T-helper 22 cell (primary cell): ENCODE data around the gene NUSAP1.
"Not testable (repeated sequence)": the region's sequence is repeated elsewhere in the genome, so short reads cannot be mapped to it uniquely, and the experiment has no call there.

ENCODE experiments used
- DNase-seq: peaks from one replicate; pipeline ENCODE4 v3.0.0-alpha.2; 2020; ENCODE audit warnings: low read depth

Gene NUSAP1, protein sequence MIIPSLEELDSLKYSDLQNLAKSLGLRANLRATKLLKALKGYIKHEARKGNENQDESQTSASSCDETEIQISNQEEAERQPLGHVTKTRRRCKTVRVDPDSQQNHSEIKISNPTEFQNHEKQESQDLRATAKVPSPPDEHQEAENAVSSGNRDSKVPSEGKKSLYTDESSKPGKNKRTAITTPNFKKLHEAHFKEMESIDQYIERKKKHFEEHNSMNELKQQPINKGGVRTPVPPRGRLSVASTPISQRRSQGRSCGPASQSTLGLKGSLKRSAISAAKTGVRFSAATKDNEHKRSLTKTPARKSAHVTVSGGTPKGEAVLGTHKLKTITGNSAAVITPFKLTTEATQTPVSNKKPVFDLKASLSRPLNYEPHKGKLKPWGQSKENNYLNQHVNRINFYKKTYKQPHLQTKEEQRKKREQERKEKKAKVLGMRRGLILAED

DNA sequence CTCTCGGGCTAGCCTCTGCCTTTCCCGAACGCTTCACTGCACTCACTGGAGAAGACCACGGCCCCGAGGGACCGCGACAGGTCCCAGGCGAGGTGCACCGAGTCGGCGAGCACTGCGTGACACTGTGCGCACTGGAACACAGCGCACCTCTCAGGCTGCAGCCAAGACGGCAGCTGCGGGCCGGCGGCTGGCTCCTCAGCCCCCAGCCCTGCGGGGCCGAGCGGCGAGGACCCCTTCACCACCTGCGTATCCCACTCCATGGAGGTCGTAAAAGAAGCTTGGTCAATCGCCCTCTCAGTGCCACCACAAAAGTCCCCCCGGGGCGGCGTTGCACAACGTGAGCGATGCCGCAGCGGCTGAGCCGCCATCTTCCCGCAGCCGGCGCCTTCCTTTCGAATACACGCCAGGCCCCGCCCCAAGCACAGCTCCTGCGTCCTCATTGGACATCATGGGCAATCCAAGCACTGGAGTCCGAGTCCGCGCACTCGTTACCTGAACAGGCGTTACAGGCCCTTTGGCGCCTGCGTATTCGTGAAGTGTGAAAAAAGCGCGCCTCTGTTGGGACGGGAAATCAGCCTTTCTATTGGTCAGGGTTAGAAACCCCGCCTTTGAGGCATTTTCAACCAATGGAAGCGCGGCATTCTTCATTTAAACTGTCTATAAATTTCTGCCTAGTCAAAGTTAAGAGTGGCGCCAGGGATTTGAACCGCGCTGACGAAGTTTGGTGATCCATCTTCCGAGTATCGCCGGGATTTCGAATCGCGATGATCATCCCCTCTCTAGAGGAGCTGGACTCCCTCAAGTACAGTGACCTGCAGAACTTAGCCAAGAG lies at the start of gene NUSAP1, which contains the start of gene OIP5:
TSS of gene NUSAP1 (plus strand) at position 688 of the 832 bp plus-strand sequence. CDS start at position 765, 77 bp downstream.
TSS of gene OIP5 (minus strand) at position 398 of the 832 bp plus-strand sequence. CDS start at position 368, 30 bp downstream.
- peak; percentile 98 for DNase-seq

DNA sequence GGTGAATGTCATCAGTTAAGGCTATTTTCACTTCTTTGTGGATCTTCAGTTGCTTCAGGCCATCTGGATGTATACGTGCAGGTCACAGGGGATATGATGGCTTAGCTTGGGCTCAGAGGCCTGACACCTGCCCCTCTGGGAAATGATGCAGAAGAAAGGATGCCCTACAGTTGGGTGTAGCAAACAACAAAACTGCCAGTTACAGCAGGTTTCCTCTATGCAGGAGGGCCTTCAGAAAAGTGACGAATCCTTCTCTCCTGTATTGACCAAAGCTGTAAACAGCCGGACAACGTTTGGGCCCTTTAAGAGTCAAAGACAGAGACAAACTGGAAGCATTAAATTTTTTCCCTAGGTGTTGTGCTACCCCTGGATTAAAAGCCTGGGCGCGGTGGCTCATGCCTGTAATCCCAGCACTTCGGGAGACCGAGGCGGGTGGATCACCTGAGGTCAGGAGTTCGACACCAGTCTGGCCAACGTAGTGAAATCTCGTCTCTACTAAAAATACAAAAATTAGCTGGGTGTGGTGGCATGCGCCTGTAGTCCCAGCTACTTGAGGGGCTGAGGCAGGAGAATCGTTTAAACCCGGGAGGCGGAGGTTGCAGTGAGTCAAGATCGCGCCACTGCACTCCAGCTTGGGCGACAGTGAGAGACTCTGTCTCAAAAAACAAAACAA lies 49.6 kb upstream of the NUSAP1 start:
- DNase-seq, result not testable (repeated sequence)

DNA sequence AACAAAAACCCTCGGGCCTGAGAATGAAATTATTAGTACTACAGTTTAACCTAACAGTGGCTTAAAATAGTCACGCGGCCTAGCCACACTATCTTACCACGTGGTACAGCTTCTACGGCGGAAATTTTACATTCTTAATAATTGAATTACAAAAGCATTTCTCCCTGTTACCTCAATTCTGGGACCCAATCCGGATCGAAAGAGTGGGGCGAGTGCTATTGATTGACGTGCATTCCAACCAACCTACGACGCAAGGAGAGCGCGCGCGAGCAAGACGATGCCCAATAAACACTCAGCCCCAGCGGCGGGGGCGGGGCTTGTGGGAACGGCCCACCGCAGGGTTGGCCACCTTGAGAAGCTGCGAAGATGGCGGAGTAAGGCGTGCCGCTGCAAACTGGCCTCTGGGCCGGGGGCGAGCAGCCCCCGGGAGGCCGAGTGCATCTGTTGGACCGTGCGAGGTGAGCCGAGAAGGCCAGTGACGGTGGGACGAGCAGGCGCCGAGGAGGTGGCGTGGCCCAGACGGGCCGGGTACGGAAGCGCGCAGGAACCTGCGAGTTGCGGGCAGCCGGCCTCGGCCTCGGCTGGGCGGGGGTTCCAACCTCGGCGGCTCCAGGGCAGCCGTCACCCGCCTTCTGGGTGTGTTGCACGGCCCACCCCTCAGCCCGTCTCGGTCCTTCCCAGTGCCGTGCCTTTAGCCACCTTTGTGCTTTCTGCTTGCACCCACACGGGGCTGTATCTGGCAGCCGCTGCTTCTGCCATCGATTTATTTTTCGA lies 48.8 kb upstream of the NUSAP1 start:
- peak; percentile 97 for DNase-seq

DNA sequence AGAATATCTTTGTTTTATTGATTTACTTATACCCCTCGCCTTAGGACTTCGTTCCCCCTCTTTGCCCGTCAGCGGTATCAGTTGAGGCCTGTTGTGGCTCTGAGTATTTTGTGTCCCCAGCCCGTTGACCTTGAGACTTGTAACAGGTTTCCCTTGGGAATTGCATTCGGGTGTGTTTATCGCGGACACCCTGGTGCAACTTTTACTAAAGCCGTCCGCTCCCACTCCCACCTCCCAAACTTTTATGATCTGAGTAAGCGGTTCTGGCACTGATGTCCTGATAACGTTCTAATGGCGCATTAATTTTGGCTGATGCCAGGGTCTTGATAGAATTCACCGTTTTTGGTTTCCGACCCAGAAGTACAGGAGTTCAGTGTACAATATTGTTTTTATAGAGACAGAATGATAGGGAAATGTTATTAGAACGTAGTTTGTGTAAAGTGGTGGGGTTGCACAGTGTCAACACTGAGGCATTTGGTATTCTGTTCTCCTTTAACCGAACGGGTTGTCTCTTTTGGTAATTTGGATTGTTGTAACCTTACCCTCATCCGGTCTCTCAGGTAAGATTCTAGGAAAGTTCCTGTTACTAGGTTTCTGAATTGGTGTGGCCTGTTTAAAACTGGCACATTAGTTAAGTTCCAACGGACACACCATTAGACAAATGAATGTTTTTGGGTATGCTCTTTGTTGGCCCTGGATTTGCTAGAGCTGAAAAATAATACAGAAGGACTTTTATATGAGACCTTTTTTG lies 48.1 kb upstream of the NUSAP1 start:
- DNase-seq, result no peak

DNA sequence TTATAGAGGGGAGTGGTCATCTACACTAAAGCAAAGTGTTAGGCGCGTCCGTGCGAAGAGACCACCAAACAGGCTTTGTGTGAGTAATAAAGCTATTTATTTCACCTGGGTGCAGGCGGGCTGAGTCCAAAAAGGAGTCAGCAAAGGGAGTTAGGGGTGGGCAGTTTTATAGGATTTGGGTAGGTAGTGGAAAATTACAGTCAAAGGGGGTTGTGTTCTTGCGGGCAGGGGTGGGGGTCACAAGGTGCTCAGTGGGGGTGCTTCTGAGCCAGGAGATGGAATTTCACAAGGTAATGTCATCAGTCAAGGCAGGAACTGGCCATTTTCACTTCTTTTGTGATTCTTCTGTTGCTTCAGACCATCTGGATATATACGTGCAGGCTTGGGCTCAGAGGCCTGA lies 47.4 kb upstream of the NUSAP1 start:
- DNase-seq, result no peak

DNA sequence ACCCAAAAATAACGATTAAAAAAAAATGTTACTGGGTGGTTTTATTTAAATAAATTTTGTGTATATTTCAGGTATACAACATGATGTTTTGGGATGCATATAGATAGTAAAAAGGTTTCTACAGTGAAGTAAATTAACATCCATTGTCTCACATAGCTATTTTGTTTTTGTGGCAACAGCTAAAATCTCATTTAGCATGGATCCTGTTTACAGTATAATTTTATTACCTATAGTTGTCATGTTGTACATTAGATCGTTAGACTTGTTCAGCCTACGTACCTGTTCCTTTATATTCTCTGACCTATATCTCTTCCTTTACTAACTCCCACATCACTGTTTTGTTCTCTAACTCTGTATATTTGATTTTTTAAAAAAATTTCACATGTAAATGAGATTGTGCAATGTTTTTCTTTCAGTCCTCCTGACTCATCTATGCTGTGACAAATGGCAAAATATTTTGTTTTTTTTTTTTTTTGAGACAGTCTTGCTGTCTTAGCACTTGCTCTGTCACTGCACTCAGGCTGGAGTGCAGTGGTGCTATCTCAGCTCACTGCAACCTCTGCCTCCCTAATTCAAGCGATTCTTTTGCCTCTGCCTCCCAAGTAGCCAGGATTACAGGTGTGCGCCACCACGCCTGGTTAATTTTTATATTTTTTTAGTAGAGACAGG lies 45.9 kb upstream of the NUSAP1 start:
- DNase-seq, result no peak

DNA sequence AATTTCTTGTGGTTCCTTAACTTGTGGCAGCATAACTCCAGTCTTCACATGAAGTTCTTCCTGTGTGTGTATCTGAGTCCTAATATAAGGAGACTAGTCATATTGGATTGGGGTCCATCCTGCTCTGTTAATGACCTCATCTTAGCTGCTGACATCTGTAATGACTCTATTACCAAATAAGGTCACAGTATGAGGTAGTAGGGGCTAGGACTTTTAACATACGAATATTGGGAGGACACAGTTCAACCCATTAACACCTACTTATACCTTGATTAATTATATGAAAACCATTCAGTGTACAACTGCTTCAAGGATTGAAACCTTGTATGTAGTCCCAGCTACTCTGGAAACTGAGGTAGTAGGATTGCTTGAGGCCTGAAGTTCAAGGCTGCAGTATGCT lies 44.2 kb upstream of the NUSAP1 start:
- no peak for DNase-seq

DNA sequence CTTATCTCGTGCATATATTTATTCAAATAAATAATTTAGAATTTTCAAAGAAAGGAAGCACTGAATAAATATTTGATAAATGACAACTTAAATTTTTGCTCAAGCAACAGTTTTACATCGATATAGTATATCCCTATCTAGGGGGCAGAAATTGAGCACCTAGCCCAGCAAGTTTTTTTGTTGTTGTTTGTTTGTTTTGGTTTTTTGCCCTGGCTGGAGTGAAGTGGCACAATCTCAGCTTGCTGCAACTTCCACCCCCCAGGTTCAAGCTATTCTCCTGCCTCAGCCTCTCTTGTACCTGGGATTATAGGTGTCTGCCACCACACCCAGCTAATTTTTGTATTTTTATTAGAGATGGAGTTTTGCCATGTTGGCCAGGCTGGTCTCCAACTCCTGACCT lies 42.7 kb upstream of the NUSAP1 start:
- DNase-seq, result no peak

DNA sequence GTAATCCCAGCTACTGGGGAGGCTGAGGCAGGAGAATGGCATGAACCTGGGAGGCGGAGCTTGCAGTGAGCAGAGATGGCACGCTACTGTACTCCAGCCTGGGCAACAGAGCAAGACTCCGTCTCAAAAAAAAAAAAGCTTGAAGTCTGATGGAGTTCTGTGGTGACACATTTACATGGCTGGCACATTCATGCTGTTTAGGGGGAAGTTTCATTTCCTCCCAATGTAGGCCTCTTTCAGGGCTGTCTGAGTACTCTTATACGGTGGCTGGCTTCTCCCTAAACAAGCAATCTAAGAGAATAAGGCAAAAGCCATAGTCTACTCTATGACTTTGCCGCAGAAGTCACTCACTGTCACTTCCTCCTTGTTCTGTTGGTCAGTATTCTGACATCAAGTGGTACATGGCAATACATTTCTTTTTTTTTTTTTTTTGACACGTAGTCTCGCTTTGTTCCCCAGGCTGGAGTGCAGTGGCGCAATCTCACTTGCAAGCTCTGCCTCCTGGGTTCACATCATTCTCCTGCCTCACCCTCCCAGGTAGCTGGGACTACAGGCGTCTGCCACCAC lies 41.5 kb upstream of the NUSAP1 start:
- no peak for DNase-seq

DNA sequence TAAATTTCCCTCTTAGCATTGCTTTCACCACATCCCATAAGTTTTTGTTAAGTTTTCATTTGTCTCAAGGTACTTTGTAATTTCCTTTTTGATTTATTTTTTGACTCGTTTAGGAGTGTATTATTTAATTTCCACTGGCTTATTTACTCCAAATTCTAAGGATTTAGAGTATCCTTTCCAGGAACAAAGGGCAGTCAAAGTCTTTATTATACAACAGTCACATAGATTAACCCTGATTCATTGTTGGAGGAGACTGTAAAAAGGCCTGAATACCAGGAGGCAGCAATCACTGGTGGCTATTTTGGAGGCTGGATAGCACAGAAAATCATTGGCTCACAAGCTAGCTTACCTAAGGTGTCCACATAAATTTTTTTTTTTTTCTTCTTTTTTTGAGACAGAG lies 40.2 kb upstream of the NUSAP1 start:
- DNase-seq, result no peak

DNA sequence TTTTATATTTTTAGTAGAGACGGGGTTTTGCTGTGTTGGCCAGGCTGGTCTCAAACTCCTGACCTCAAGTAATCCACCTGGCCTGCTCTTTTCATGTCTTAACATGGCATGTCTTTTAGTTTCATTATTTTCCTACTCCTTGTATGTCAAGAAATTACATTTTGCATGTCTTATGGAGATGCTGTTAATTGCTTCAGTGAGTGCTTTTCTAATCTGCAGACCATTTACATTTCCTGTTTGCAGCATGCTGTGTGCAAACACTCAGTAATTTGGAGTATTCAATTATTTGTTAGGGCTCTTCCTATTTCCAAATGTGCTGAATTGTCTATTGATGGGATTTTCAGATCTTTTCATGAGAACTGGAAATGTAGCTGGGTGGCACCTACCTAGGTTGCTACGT lies 31.5 kb upstream of the NUSAP1 start:
- not testable (repeated sequence) for DNase-seq

DNA sequence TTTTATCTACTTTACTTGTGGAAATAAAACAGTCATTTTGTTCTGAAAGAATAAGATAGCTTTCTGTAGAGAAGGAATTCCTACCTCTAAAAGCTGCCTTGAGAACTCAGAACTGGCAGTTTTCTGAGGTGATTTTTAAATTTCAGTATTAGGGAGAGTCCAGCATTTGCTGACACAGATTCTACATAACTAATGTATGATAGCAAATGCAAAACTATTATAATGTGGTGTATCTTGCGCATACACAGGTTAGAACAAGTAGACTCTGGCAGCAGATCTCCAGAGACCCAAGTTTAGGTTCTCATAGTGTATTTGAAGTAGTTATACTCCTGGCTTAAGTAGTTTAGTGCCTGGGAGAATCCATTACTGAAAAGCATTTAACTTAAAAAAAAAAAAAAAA lies 31.1 kb upstream of the NUSAP1 start:
- no peak for DNase-seq

DNA sequence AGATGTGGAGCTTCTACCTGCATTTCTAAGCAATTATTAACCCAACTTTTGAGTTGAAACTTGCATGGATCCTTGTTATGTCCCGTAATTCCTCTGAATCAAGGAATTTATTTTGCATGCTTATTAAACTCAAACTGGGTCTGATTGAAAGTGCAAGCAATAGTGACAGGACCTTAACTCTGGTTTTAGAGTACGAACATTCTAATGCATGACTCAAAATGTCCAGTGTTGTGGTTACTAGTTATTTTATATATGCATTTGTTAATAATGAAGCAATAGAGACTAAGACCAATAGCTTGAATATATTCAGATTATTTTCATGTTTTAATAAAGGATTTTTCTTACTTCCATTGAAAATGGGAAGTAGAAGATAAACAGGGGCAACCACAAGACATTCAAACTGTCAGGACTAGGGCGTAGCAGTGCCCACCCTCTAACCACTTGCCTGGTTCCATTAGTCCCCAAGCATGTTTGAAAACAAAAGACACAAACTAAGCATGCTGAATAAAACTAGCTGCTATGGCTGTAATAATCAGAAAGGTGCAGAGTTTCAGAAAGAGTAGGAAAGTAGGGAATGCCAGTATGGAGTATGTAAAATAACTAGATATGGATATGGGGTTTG lies 28.4 kb upstream of the NUSAP1 start:
- no peak for DNase-seq

DNA sequence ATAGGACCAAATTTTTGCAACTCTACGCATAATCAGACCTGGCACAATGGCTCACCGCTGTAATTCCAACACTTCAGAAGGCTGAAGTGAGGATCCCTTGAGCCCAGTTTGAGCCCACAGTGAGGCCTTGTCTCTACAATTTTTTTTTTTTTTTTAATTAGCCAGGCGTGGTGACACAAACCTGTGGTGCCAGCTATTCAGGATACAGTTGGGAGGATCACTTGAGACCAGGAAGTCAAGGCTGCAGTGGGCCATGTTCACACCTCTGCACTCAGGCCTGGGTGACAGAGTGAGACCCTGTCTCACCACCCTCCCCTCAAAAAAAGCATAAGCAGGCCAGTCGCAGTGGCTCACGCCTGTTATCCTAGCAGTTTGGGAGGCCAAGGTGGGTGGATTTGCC lies 25.0 kb upstream of the NUSAP1 start:
- no peak for DNase-seq

DNA sequence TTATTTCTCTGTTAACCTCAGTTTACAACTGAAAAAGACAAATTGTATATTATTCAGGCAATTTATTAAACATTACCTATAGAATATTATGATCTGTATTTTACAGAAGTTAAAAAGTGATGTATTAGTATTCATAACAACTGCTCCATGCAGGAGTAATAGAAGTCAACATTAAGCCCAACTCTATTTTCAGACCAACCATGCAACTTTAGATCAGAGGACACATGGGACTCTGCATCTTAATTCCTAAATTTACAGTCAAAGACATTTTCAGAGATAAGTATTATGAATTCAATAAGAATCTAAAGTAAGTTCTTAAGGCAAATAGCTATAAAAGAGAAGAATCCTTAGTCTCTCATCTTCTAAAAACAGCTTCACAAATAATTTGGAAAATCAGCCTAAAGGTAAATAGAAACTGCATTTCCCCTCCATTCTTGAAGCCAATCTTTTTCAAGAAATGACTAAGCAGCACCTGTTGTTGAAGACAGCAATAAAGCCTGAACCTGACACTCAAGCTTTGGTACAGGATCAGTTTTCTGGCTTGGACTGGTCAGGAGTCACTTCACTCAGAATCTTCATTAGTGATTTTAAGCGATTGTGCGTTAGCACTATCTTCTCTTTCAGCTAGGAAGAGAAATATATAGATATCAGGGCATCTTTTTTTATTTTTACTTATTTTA lies 23.3 kb upstream of the NUSAP1 start:
- DNase-seq, result no peak

DNA sequence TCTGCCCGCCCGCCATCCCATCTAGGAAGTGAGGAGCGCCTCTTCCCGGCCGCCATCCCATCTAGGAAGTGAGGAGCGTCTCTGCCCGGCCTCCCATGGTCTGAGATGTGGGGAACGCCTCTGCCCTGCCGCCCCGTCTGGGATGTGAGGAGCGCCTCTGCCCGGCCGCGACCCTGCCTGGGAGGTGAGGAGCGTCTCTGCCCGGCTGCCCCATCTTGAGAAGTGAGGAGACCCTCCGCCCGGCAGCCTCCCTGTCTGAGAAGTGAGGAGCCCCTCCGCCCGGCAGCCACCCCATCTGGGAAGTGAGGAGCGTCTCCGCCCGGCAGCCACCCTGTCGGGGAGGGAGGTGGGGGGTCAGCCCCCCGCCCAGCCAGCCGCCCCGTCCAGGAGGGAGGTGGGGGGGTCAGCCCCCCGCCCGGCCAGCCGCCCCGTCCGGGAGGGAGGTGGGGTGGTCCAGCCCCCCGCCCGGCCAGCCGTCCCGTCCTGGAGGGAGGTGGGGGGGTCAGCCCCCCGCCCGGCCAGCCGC lies 11.8 kb upstream of the NUSAP1 start:
- not testable (repeated sequence) for DNase-seq

DNA sequence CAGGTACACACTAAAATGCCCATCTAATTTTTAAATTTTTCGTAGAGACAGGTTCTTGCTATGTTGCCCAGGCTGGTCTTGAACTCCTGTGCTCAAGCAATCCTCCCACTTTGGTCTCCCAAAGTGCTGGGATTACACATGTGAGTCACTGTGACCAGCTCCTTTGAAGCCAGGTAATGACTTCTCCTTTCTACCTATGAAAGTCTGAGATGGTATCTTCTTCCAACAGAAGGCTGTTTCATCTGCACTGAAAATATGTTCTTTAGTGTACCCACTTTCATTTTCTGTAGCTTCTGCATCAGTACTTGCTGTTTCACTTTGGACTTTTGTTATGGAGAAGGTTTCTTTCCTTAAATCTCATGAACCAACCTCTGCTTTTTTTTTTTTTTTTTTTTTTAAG lies 9.1 kb upstream of the NUSAP1 start:
- no peak for DNase-seq

DNA sequence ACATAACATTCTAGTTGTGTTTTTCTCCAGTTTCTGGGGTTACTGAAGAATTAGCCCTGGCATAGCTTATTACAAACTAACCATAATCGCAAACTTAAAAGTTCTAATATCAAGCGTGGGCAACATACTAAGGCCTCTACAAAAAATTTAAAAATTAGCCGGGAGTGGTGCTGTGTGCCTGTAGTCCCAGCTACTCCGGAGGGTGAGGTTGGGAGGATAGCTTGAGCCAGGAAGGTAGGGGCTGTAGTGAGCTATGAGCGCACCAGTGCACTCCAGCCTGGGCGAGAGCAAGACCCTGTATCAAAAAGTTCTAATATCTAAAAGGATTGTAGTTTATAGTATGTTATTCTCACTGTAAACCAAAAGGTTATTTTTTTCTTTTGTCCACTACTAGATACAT lies 1.4 kb upstream of the NUSAP1 start:
- no peak for DNase-seq

DNA sequence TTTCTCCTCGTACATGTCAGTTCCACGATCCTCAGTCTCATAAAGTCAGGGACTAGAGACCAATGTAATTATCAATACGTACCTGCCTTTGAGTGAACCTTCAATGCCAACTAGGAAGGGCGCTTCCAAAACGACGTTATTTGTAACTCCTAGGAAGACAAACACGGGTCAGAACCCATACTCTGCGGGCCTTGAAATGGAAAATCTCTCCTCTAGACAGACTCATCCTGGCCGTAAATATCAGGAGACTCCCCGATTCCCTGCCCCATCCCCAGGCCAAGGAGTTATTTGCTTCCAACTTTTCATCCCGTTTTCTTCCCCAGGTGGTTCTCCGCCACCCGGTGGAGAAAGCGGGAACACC lies 868 bp upstream of the NUSAP1 start:
- no peak for DNase-seq
